Heart left ventricle (tissue), 13 donors: ENCODE data around the gene CD27.
A peak's percentile ranks its signal among the peaks of the same experiment; 100 is the strongest.

ENCODE experiments used
- POLR2A ChIP-seq, 2 donors: fragments of 450-650 bp; IDR thresholded peaks; one replicate each; pipeline ENCODE4 v1.6.1; 2017; ENCODE audit warnings: antibody characterized with exemption in 2 of 2, mild to moderate bottlenecking in 2 of 2, moderate library complexity in 2 of 2
- TF ChIP-seq, protein P1 (sequence below), 12 donors: fragments of 200-600 bp; sonication (generic) in 4 of 12; IDR thresholded peaks; one replicate each; pipeline versions ENCODE4 v1.5.0 to v1.8.0; 2018 to 2022; ENCODE audit warnings: antibody characterized with exemption in 12 of 12, mild to moderate bottlenecking in 5 of 12
- donor health status: ischemic (EF 13 %, LVEDD 7.1; RV severe dilation, severe dysfunction).
- donor health status: DM: no; HTN: yes; CAD: no.
- donor health status: DM: no; HTN: no; CAD: no.
- donor health status: ischemic (EF 25% LVEDD 6.9; RV normal size, moderate dysfunction).
- donor health status: ischemic (EF 25% LVEDD 5.7; RV mildly dilated, moderate dysfunction).
- donor health status: ischemic (EF 35%, LVEDD 5.7; RV mildly dilated, moderate dysfunction).
- donor health status: nonischemic (EF 11% LVEDD 7.7; RV severe dilation, severe dysfunction).
- donor health status: DM: yes; HTN: yes; CAD: no.
- donor health status: PGD.
- donor health status: ischemic (EF 29% LVEDD 5.4; RV normal size, mild dysfunction).
- donor health status: nonischemic (EF 23%, LVEDD 6.1; RV moderate dilation, normal function).

DNA sequence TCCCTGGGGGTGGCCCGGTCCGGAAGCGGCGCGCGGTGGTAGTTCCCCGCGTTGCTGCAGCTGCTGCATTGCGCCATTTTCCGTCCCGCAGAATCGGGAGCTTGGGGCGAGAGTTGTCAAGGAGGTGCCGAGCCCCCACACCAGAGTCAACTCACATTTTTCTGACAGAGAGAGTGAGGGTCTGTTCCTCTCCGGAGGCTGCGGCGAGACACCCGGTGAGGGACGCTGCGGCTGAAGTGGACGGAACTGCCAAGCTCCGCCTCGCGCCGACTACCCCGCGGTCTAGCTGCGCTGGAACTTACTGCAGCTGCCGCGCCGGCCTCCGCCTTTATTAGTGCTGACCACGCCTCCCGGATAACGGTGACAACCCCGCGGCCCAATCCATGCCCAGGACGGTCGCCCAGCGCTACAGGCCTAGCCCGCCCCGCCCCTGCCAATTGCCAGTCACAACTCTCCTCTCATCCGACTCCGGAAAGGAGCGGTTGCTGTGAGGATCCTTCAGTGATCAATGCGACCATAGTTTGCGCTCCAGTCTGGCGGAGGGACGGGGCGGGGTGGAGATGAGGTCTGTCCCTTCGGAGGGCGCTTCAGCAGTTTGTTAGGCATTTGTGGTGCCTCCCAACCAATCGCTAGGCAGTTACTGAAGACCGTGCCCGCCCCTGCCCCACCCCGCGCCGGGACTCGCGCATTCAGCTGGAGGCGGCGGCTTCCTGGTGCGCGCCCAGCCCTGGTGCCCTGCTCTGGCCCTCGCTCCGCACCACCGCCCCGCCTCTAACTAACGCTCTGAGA lies 25.8 kb downstream of the CD27 start, which contains the start of gene VAMP1:
- TF ChIP-seq, protein P1, sequence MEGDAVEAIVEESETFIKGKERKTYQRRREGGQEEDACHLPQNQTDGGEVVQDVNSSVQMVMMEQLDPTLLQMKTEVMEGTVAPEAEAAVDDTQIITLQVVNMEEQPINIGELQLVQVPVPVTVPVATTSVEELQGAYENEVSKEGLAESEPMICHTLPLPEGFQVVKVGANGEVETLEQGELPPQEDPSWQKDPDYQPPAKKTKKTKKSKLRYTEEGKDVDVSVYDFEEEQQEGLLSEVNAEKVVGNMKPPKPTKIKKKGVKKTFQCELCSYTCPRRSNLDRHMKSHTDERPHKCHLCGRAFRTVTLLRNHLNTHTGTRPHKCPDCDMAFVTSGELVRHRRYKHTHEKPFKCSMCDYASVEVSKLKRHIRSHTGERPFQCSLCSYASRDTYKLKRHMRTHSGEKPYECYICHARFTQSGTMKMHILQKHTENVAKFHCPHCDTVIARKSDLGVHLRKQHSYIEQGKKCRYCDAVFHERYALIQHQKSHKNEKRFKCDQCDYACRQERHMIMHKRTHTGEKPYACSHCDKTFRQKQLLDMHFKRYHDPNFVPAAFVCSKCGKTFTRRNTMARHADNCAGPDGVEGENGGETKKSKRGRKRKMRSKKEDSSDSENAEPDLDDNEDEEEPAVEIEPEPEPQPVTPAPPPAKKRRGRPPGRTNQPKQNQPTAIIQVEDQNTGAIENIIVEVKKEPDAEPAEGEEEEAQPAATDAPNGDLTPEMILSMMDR (IDR thresholded peaks at IDR 0.05) = peak in 1 of 12 donors; percentile 2
- TF ChIP-seq POLR2A (IDR thresholded peaks at IDR 0.05) = peak; percentile 97 to 100
